Esophagus squamous epithelium (tissue), 4 donors: ENCODE results near the gene MIPOL1.

Experiments
- CTCF ChIP-seq, 6 experiments: fragments of 450-650 bp in 4 of 6; fragments of 200-600 bp in 2 of 6; sonication (generic) in 2 of 6; IDR thresholded peaks; one replicate each; pipeline ENCODE4 v1.5.1; 2016 to 2019; ENCODE audit warnings: antibody characterized with exemption in 6 of 6, mild to moderate bottlenecking in 4 of 6, moderate library complexity in 4 of 6
- POLR2A ChIP-seq, 4 donors: fragments of 450-650 bp; IDR thresholded peaks; one replicate each; pipeline ENCODE4 v1.6.1; 2017; ENCODE audit warnings: antibody characterized with exemption in 4 of 4, mild to moderate bottlenecking in 4 of 4, moderate library complexity in 3 of 4

DNA sequence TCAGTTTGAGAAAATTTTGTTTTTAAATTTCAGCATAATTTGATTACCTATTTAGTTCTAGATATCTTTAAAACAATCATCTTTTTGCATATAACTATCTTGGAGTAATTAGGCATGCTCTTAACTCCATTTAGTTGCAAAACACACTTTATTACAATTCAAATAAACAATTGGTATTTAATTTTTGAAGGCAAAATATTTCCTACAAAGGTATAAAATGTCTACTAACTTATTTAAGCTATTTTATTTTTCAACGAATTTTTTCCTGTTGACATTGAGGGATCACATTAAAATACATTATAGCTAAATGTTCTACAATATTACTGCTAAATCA, 389.0 kb downstream of the MIPOL1 start:
- TF ChIP-seq POLR2A (IDR thresholded peaks at IDR 0.05) = no peak
- no peak for TF ChIP-seq CTCF (IDR thresholded peaks at IDR 0.05)
